ENCODE results near the gene NUP98. TPM values are rescaled to one million over a fixed set of nuclear protein-coding genes. Genes with fewer than 3 reads are reported as not detected.

Gene NUP98
- polyA plus RNA-seq, 1 experiment = 145 TPM

DNA sequence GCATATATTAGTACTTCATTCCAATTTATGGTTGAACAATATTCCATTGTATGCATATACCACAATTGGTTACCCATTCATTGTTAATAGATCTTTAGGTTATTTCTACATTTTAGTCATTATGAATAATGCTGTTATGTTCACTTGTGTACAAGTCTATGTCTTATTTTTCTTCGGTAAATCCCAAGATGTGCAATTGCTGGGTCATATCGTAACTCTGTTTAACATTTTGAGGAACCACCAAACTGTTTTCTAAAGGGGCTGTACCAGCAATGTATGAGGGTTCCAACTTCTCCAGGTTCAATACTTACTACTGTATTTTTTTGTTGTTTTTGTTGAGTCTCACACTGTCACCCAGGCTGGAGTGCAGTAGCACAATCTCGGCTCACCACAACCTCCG is 33.1 kb downstream of the NUP98 start:
- no peak for TF ChIP-seq CTCF (IDR thresholded peaks at IDR 0.05; ENCODE audit: insufficient read depth, low read depth, low read length)
- ChIA-PET CTCF (no interaction called here), POLR2A (no interaction called here)
- DNase-seq (ENCODE audit: low read depth) = no peak
- peaks cover 21% of the 10 kb centered on the region for H3K36me3 ChIP-seq (ENCODE audit: control insufficient read depth, insufficient read depth, low read length)
- H3K4me3 ChIP-seq (ENCODE audit: low read depth, low read length) = no peak overlapping the region
- H3K27me3 ChIP-seq (ENCODE audit: control insufficient read depth, insufficient read depth, low read length) = no peaks in the 10 kb centered on the region

DNA sequence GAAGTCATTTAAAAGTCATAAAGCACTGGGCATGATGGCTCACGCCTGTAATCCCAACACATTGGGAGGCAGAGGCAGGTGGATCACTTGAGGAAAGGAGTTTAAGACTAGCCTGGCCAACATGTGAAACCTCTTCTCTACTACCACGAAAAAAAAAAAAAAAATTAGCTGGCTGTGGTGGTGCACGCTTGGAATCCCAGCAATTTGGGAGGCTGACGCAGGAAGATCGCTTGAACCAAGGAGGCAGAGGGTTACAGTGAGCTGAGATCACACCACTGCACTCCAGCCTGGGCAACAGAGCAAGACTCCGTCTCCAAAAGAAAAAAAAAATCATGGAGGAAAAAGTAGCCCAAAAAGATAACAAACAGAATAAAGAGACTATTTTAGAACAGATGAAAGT is 42.2 kb downstream of the NUP98 start:
- ChIA-PET POLR2A (no interaction called here), CTCF (no interaction called here)
- TF ChIP-seq CTCF (IDR thresholded peaks at IDR 0.05; ENCODE audit: insufficient read depth, low read depth, low read length) = no peak
- Histone ChIP-seq H3K27me3 (ENCODE audit: control insufficient read depth, insufficient read depth, low read length) (no peaks in the 10 kb centered on the region), H3K4me3 (ENCODE audit: low read depth, low read length) (no peak overlapping the region), H3K36me3 (ENCODE audit: control insufficient read depth, insufficient read depth, low read length) (peaks cover 9% of the 10 kb centered on the region)
- no peak for DNase-seq (ENCODE audit: low read depth)

DNA sequence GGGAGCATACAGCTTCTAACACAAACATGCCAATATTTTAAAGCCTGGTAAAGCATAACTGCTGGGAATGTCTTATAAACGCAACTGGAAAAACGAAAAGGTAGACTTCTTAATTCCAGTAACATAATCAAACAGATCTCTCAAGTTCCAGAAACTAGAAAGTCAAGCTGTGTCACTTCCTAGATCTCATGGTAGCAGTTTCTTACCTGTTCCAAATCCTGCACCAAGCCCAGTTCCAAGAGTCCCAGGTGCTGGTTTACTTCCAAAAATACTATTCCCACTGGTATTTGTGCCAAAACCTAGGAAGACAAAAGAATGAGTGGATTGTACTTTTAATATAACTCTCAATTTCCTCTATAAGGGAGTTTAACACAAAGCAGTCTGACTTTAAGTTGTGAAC is 44.2 kb downstream of the NUP98 start:
- H3K36me3 ChIP-seq (ENCODE audit: control insufficient read depth, insufficient read depth, low read length) = peaks cover 6% of the 10 kb centered on the region
- no peaks in the 10 kb centered on the region for H3K27me3 ChIP-seq (ENCODE audit: control insufficient read depth, insufficient read depth, low read length)
- ChIA-PET POLR2A (no interaction called here), CTCF (interaction anchor here (0.6 to 1.1 kb wide), 2 partner anchors 16 to 18 kb away, joined by 3 read pairs; no protein-coding TSS in a partner anchor)
- no peak for DNase-seq (ENCODE audit: low read depth)
- no peak for TF ChIP-seq CTCF (IDR thresholded peaks at IDR 0.05; ENCODE audit: insufficient read depth, low read depth, low read length)
- H3K4me3 ChIP-seq (ENCODE audit: low read depth, low read length) = no peak overlapping the region

- POLR2A ChIA-PET = no interaction called here
- DNase-seq (ENCODE audit: low read depth) = peak; percentile 53
- no peak for TF ChIP-seq CTCF (IDR thresholded peaks at IDR 0.05; ENCODE audit: insufficient read depth, low read depth, low read length)
- CTCF ChIA-PET = interaction anchor here (2.5 kb wide), 1 partner anchor 61 kb away, joined by 8 read pairs; the partner anchor contains the start of gene PGAP2
- no peaks in the 10 kb centered on the region for H3K27me3 ChIP-seq (ENCODE audit: control insufficient read depth, insufficient read depth, low read length)
- H3K36me3 ChIP-seq (ENCODE audit: control insufficient read depth, insufficient read depth, low read length) = peaks cover 9% of the 10 kb centered on the region
- no peak overlapping the region for H3K4me3 ChIP-seq (ENCODE audit: low read depth, low read length)
Observed at GRCh38 chr11:3747704-3748103, 49.6 kb downstream of the NUP98 start.

DNA sequence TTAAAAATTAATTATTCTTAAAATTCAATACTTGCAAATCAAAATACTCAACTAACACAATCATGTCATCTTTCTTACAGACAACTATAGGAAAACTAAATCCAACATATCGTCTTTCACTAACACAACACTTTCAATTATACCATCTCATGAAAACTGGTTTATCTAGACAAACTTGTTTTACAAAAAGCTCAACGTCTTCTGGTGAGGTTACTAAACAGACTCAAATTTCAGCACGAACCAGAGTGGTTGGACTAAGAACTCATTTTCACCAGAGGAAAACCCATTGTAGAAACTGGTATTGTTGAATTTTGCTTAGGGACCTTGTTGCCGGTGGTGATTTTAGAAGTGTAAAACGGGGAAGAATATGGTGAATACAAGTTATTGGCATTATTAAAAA is 52.2 kb downstream of the NUP98 start:
- POLR2A ChIA-PET = no interaction called here
- no peak for DNase-seq (ENCODE audit: low read depth)
- H3K36me3 ChIP-seq (ENCODE audit: control insufficient read depth, insufficient read depth, low read length) = peaks cover 4% of the 10 kb centered on the region; the same call in 1 of the 2 replicates
- CTCF ChIA-PET = no interaction called here
- no peak for TF ChIP-seq CTCF (IDR thresholded peaks at IDR 0.05; ENCODE audit: insufficient read depth, low read depth, low read length)
- no peak overlapping the region for H3K4me3 ChIP-seq (ENCODE audit: low read depth, low read length)
- H3K27me3 ChIP-seq (ENCODE audit: control insufficient read depth, insufficient read depth, low read length) = no peaks in the 10 kb centered on the region
